ENCODE data around the gene DNMT3L.

The DNMT3L gene

GRCh38 chr21:44260791-44261631, 686 bp downstream of the DNMT3L start:
- ChIA-PET CTCF (no interaction called here), POLR2A (no interaction called here)
- TF ChIP-seq CTCF (IDR thresholded peaks at IDR 0.05; ENCODE audit: control extremely low read depth, extremely low read depth, low read depth, missing control alignments): no peak
- no peak for DNase-seq (ENCODE audit: extremely low spot score)

- CTCF ChIA-PET: interaction anchor here (1.7 kb wide), 1 partner anchor 8 kb away, joined by 6 read pairs; no protein-coding TSS in a partner anchor
These were observed 1.6 kb downstream of the DNMT3L start for GRCh38 chr21:44260066-44260465.

GRCh38 chr21:44259082-44259705, 2.5 kb downstream of the DNMT3L start:
- ChIA-PET CTCF (interaction anchor here (1.1 to 1.7 kb wide), 2 partner anchors 9 to 39 kb away, joined by 3 to 6 read pairs; no protein-coding TSS in a partner anchor), POLR2A (no interaction called here)
- TF ChIP-seq CTCF (IDR thresholded peaks at IDR 0.05; ENCODE audit: control extremely low read depth, extremely low read depth, low read depth, missing control alignments): no peak
- no peak for DNase-seq (ENCODE audit: extremely low spot score)

More at GRCh38 chr21:44260066-44260465, 1.6 kb downstream of the DNMT3L start:
- no peak for TF ChIP-seq CTCF (IDR thresholded peaks at IDR 0.05; ENCODE audit: control extremely low read depth, extremely low read depth, low read depth, missing control alignments)
- no peak for DNase-seq (ENCODE audit: extremely low spot score)
- POLR2A ChIA-PET: no interaction called here

GRCh38 chr21:44258056-44258725, 3.5 kb downstream of the DNMT3L start:
- CTCF ChIA-PET: interaction anchor here (1.1 to 1.7 kb wide), 2 partner anchors 10 to 40 kb away, joined by 3 to 6 read pairs; no protein-coding TSS in a partner anchor
- POLR2A ChIA-PET: no interaction called here
- DNase-seq (ENCODE audit: extremely low spot score): no peak
- no peak for TF ChIP-seq CTCF (IDR thresholded peaks at IDR 0.05; ENCODE audit: control extremely low read depth, extremely low read depth, low read depth, missing control alignments)

GRCh38 chr21:44255511-44255981, 6.2 kb downstream of the DNMT3L start:
- ChIA-PET POLR2A (no interaction called here), CTCF (interaction anchor here (1.7 to 1.8 kb wide), 2 partner anchors 12 to 42 kb away, joined by 6 to 7 read pairs; no protein-coding TSS in a partner anchor)
- DNase-seq (ENCODE audit: extremely low spot score): no peak
- no peak for TF ChIP-seq CTCF (IDR thresholded peaks at IDR 0.05; ENCODE audit: control extremely low read depth, extremely low read depth, low read depth, missing control alignments)

Measured in GM10248 (cell line).